ENCODE measurements around the gene NCKAP5L.
"Not testable (repeated sequence)": the region's sequence is repeated elsewhere in the genome, so short reads cannot be mapped to it uniquely, and the experiment has no call there.

NCKAP5L gene

GRCh38 chr12:49798934-49799333 lies 29.3 kb downstream of the NCKAP5L start:
- DNase-seq: no peak

- no peak for DNase-seq
Measured at GRCh38 chr12:49798248-49798647, 30.0 kb downstream of the NCKAP5L start.

GRCh38 chr12:49797449-49797776 lies 30.8 kb downstream of the NCKAP5L start:
- no peak for DNase-seq

GRCh38 chr12:49796606-49797448 lies 31.4 kb downstream of the NCKAP5L start:
- DNase-seq: no peak

- DNase-seq: no peak
Measured at GRCh38 chr12:49796155-49796554, 32.1 kb downstream of the NCKAP5L start.

- no peak for DNase-seq
Measured at GRCh38 chr12:49795654-49796105, 32.5 kb downstream of the NCKAP5L start.

GRCh38 chr12:49794811-49795653 lies 33.2 kb downstream of the NCKAP5L start:
- no peak for DNase-seq

GRCh38 chr12:49794021-49794420 lies 34.2 kb downstream of the NCKAP5L start:
- DNase-seq: no peak

- DNase-seq: no peak
Measured at GRCh38 chr12:49793620-49794019, 34.6 kb downstream of the NCKAP5L start.

- no peak for DNase-seq
Measured at GRCh38 chr12:49792976-49793580, 35.1 kb downstream of the NCKAP5L start.

GRCh38 chr12:49792181-49792970 lies 35.8 kb downstream of the NCKAP5L start:
- DNase-seq: no peak

GRCh38 chr12:49791700-49792099 lies 36.5 kb downstream of the NCKAP5L start:
- DNase-seq: no peak

GRCh38 chr12:49790741-49791555 lies 37.3 kb downstream of the NCKAP5L start:
- DNase-seq: no peak

GRCh38 chr12:49789992-49790391 lies 38.2 kb downstream of the NCKAP5L start:
- no peak for DNase-seq

- DNase-seq: no peak
Measured at GRCh38 chr12:49787672-49788071, 40.5 kb downstream of the NCKAP5L start.

GRCh38 chr12:49784756-49785409 lies 43.3 kb downstream of the NCKAP5L start:
- no peak for DNase-seq

- DNase-seq: no peak
Measured at GRCh38 chr12:49783917-49784676, 44.1 kb downstream of the NCKAP5L start.

GRCh38 chr12:49780914-49781313 lies 47.3 kb downstream of the NCKAP5L start:
- not testable (repeated sequence) for DNase-seq

GRCh38 chr12:49779581-49779980 lies 48.6 kb downstream of the NCKAP5L start:
- no peak for DNase-seq
